Lower lobe of right lung (tissue), 2 donors: ENCODE measurements around the gene C6orf47. TPM values are rescaled to one million over a fixed set of nuclear protein-coding genes. Genes with fewer than 3 reads are reported as not detected.

Source experiments
- ATAC-seq, 2 donors: fragments of 200-7000 bp; cut with Tn5 transposase; one replicate each; pipeline ENCODE4 v1.9.1; 2020 to 2022; ENCODE audit warnings: mild to moderate bottlenecking in 2 of 2, moderate library complexity in 2 of 2
- DNase-seq: peaks from one replicate; pipeline ENCODE4 v3.0.0-alpha.2; 2020
- H3K27ac ChIP-seq: fragments of 200-600 bp; one replicate; pipeline ENCODE4 v1.8.0; 2022
- H3K27me3 ChIP-seq: fragments of 200-600 bp; one replicate; pipeline ENCODE4 v1.8.0; 2022; ENCODE audit warnings: low read depth
- H3K36me3 ChIP-seq: fragments of 200-600 bp; one replicate; pipeline ENCODE4 v1.8.0; 2022; ENCODE audit warnings: mild to moderate bottlenecking
- H3K4me1 ChIP-seq: fragments of 200-600 bp; one replicate; pipeline ENCODE4 v1.8.0; 2022
- H3K4me3 ChIP-seq: fragments of 200-600 bp; one replicate; pipeline ENCODE4 v1.8.0; 2022; ENCODE audit warnings: mild to moderate bottlenecking
- H3K9me3 ChIP-seq: fragments of 200-600 bp; one replicate; pipeline ENCODE4 v1.8.0; 2022
- intact Hi-C: fragments of 100-400 bp; cut with DNase I; formaldehyde crosslinking; loops from one replicate; pipeline ENCODE4 v1.11.0; 2022
- total RNA-seq: library from RNA; stranded (reverse); fragmentation: NEBNext Ultra II Directional; extraction: Animal tissue kit (Norgen Biotek cat#: 25700); gene quantifications from one replicate; pipeline ENCODE4 v1.2.1, GENCODE V29; 2021
- TF ChIP-seq, protein P1 (sequence below): fragments of 200-600 bp; IDR thresholded peaks from one replicate; pipeline ENCODE4 v1.8.0; 2022; ENCODE audit warnings: antibody characterized with exemption, mild to moderate bottlenecking
- donor health status: DM: no; HTN: yes; CAD: no; lungs with severe emphysema.

Gene C6orf47
- total RNA-seq, 1 donor from 2014 or later: 24.7 TPM

DNA sequence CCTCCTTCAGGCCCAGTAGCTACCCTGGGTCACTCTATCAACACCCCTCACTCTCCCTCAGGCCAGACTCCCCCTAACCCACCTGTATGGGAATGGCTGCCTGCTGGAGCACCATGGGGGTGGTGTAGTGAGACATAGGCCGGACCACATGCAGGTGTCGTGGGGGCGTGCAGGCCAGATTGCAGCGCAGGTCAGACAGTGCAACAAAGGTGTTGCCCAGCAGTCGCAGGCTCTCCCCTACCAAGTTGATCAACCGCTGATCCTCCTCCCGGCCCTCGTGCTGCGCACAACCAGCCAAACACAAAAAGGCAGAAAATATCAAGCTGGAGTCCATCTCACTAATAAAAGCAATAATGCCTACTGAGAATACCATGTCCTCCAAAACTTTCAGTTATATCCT, 15.3 kb downstream of the C6orf47 start:
- peaks cover 100% of the 10 kb centered on the region for H3K36me3 ChIP-seq
- no peaks in the 10 kb centered on the region for H3K9me3 ChIP-seq
- DNase-seq (no peak), ATAC-seq (no peak)
- TF ChIP-seq, protein P1, sequence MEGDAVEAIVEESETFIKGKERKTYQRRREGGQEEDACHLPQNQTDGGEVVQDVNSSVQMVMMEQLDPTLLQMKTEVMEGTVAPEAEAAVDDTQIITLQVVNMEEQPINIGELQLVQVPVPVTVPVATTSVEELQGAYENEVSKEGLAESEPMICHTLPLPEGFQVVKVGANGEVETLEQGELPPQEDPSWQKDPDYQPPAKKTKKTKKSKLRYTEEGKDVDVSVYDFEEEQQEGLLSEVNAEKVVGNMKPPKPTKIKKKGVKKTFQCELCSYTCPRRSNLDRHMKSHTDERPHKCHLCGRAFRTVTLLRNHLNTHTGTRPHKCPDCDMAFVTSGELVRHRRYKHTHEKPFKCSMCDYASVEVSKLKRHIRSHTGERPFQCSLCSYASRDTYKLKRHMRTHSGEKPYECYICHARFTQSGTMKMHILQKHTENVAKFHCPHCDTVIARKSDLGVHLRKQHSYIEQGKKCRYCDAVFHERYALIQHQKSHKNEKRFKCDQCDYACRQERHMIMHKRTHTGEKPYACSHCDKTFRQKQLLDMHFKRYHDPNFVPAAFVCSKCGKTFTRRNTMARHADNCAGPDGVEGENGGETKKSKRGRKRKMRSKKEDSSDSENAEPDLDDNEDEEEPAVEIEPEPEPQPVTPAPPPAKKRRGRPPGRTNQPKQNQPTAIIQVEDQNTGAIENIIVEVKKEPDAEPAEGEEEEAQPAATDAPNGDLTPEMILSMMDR: no peak
- no peak overlapping the region for H3K27ac ChIP-seq
- H3K4me1 ChIP-seq: peaks cover 2% of the 10 kb centered on the region
- H3K4me3 ChIP-seq: no peak overlapping the region
- H3K27me3 ChIP-seq: no peaks in the 10 kb centered on the region
- intact Hi-C loops: no loop called here

DNA sequence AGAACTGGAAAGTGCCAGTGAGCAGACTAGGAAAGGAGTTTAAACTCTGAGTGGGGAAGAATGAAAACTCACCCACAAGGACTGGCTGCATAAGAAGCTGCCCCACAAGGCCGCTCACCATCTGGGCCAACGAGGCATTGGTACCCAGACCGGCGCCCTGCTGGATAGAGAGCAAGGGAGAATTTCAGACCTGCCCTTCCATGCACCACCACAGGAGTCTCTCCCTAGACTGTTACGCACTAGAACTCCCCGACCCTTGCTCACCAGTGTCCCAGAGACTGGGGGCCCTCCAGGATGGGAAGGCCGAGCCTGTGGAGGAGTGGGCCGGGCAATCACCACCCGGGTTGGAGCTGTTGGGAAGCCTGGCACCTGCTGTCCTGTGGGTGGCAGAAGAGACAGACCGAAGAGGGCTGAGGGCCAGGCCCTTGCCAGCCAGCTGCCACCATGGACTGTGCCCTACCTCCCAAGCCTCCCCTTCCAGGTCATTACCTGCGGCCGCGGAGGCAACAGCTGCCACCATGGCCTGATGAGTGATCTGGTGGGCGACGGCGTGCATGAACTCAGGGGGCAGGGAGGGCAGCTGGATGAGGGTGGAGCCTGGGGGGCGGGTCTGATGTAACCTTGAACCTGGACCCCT, 16.6 kb downstream of the C6orf47 start:
- ATAC-seq: peak in 1 of 2 donors; percentile 17
- H3K4me3 ChIP-seq: no peak overlapping the region
- no peak overlapping the region for H3K27ac ChIP-seq
- intact Hi-C loops: no loop called here
- H3K27me3 ChIP-seq: no peaks in the 10 kb centered on the region
- peaks cover 100% of the 10 kb centered on the region for H3K36me3 ChIP-seq
- H3K9me3 ChIP-seq: no peaks in the 10 kb centered on the region
- no peak for DNase-seq
- TF ChIP-seq, protein P1: no peak
- H3K4me1 ChIP-seq: no peaks in the 10 kb centered on the region

DNA sequence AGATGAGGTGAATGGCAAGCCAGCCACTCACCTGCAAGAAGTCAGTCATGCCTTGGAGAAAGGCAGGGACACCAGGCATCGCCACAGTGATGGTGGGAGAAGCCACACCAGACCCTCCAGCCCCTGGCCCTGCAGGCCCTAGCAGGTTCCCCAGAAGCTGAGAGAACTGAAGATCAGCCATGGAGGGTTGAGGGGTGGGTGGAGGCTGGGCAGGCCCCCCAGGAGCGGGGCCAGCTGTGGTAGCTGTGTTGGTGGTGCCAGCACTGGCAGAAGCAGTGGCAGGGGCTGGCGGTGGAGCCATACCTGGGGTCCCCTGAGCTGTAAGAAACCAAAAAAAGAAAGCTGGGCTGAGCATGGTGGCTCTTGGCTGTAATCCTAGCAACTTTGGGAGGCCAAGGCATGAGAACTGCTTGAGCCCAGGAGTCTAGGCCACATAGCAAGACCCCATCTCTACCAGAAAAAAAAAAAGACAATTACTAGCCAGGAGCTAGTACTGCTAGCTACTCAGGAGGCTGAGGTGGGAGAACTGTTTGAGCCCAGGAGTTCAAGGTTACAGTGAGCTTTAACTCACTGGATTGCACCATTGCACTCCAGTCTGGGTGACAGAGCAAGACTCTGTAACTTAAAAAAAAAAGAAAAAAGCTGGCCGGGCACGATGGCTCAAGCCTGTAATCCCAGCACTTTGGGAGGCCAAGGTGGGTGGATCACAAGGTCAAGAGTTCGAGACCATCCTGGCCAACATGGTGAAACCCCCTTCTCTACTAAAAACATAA, 17.6 kb downstream of the C6orf47 start:
- DNase-seq: no peak
- no peak for ATAC-seq
- Histone ChIP-seq H3K36me3 (peaks cover 100% of the 10 kb centered on the region), H3K4me1 (no peaks in the 10 kb centered on the region), H3K4me3 (no peak overlapping the region), H3K9me3 (no peaks in the 10 kb centered on the region), H3K27ac (no peak overlapping the region), H3K27me3 (no peaks in the 10 kb centered on the region)
- intact Hi-C loops: no loop called here
- TF ChIP-seq, protein P1: no peak

DNA sequence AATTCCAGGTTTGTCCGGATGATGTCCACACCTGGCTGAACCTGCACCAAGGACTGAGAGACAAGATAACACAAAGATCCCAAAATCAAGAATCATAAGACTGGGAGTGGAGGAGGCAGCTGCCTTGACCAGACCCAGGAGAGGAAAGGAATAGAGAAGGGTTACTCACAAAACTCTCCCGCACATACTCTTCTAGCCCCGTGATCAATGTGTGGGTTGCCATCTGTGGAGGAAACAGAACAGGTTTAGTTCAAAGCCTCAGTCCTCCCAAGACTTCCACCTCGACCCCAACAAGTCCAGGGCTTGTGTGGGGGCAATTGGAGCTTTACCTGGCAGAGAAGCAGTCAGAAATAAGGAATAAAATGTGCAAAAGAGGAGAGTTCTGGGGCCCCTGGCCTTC, 19.2 kb downstream of the C6orf47 start:
- Histone ChIP-seq H3K4me3 (no peak overlapping the region), H3K9me3 (no peaks in the 10 kb centered on the region), H3K36me3 (peaks cover 100% of the 10 kb centered on the region), H3K27ac (no peak overlapping the region), H3K4me1 (no peaks in the 10 kb centered on the region), H3K27me3 (no peaks in the 10 kb centered on the region)
- DNase-seq (no peak), ATAC-seq (no peak)
- TF ChIP-seq, protein P1: no peak
- intact Hi-C loops: no loop called here

DNA sequence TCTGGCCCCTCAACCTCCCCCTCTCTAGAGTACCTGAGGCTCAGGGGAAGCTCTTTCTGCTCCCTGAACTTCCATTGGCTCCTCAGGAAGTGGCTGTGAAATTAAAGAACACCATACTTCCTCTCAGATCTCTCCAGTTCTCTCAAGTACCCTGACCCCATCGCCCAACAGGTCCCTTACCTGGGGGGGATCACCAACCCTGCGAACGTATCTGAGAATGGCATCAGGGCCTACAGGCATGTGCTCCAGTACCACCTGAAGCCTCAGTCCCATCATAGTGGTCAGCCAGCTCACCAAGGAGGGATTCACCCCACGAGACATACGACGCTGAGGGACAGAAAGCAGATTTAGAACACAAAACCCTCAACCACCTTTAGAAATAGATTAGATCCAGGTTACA, 20.0 kb downstream of the C6orf47 start:
- Histone ChIP-seq H3K27me3 (no peaks in the 10 kb centered on the region), H3K36me3 (peaks cover 100% of the 10 kb centered on the region), H3K4me3 (no peak overlapping the region), H3K9me3 (no peaks in the 10 kb centered on the region), H3K4me1 (no peaks in the 10 kb centered on the region), H3K27ac (no peak overlapping the region)
- no peak for DNase-seq
- no peak for ATAC-seq
- intact Hi-C loops: no loop called here
- TF ChIP-seq, protein P1: no peak
